ENCODE measurements around the gene HINFP. TPM values are rescaled to one million over a fixed set of nuclear protein-coding genes. Genes with fewer than 3 reads are reported as not detected.

The HINFP gene
- total RNA-seq, 2 donors from 2014 or later = 22.1 to 41.7 TPM

DNA sequence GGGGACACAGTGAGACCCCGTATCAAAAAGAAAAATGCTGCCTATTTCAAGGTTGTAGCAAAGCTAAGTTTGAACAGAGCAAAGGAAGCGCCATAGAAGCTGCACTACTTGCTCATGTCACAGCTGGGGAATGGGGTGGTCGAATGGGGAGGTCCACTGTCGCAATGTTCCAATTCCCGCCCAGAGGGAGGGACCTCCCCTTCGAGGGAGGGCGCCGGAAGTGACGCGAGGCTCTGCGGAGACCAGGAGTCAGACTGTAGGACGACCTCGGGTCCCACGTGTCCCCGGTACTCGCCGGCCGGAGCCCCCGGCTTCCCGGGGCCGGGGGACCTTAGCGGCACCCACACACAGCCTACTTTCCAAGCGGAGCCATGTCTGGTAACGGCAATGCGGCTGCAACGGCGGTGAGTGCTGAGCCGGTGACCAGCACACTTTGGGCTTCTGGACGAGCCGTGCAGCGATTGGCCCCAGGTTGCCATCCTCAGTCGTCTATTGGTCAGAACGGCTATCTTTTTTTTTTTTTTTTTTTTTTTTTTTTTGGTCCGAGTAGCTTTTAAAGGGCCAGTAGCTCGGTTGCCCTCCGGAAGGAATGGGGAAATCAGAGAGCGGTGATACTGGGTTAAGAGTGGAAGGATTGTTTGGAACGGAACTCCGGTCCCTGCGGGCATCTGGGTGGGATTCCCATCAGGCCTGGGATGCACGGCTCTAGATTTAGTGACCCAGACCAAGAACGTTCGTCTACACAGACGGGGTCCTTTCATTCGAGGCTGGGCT lies 36.5 kb upstream of the HINFP start, which contains the start of gene HMBS:
Gene HMBS (plus strand): TSS at position 219 of the 774 bp plus-strand sequence. CDS start 153 bp downstream, at position 372.
- TF ChIP-seq CTCF (IDR thresholded peaks at IDR 0.05) (no peak), POLR2AphosphoS5 (IDR thresholded peaks at IDR 0.05) (peak; percentile 80)
- Histone ChIP-seq H3K27me3 (replicated peaks; ENCODE audit: insufficient read depth) (no peaks in the 10 kb centered on the region), H3K4me3 (peak within 1 kb of the TSS; percentile 57 to 65), H3K36me3 (peaks cover 0 to 5% of the 10 kb centered on the region in 2 donors), H3K27ac (peak within 1 kb of the TSS; percentile 70 to 75), H3K4me1 (replicated peaks) (peaks cover 4% of the 10 kb centered on the region), H3K9me3 (no peaks in the 10 kb centered on the region)
- DNase-seq (ENCODE audit: low spot score) = peak; percentile 89
- 2% methylated on average over 45 of the region's 45 CpGs for WGBS
- intact Hi-C loops (cut with DNase I) = no loop called here

DNA sequence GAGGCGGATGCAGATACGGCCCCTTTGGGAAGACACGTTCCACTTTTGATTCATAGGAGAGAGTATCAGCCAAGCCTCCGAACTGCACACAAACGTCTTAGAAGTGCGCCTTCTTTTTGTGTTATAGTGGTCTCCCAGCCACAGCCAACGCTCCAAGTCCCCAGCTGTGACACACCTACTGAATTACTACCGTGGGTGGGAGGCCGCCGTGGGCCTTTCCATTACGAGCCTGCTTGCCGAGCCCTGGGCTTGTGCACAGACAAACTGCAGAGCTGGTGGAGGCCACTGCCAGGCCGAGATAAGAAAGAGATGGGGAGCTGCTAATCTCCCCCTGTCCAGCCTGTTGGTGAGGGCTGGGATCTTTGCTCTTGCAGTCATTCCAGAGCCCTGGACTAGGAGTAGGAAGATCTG lies 35.9 kb upstream of the HINFP start:
- Histone ChIP-seq H3K27me3 (replicated peaks; ENCODE audit: insufficient read depth) (no peaks in the 10 kb centered on the region), H3K36me3 (peaks cover 0 to 5% of the 10 kb centered on the region in 2 donors), H3K9me3 (no peaks in the 10 kb centered on the region), H3K4me3 (peak overlapping the region; percentile 57 to 65), H3K27ac (peak overlapping the region; percentile 70 to 75), H3K4me1 (replicated peaks) (peaks cover 4% of the 10 kb centered on the region)
- DNase-seq (ENCODE audit: low spot score) = no peak
- WGBS = 0% methylated on average over 13 of the region's 13 CpGs
- TF ChIP-seq POLR2A (IDR thresholded peaks at IDR 0.05) (no peak), CTCF (IDR thresholded peaks at IDR 0.05) (no peak), POLR2AphosphoS5 (IDR thresholded peaks at IDR 0.05) (no peak)
- intact Hi-C loops (cut with DNase I) = no loop called here

DNA sequence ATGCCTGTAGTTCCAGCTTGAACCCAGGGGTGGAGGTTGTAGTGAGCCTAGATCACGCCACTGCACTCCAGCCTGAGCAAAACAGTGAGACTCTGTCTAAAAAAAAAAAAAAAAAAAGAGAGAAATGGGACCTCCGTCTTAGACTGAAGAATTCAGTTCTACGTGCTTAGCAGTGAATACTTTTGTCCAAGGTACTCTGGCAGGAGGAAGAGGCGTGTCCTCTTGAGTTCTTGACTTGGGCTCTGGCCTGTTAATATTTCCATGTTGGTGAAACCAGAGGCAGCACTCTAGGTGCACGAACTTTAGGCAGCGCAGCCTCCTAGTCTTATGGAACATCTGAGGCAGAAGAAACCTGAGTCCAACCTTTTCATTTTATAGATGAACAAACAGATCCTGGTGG lies 34.3 kb upstream of the HINFP start:
- H3K9me3 ChIP-seq = no peaks in the 10 kb centered on the region
- intact Hi-C loops (cut with DNase I) = no loop called here
- TF ChIP-seq CTCF (IDR thresholded peaks at IDR 0.05) = no peak
- TF ChIP-seq POLR2A (IDR thresholded peaks at IDR 0.05) = no peak
- no peak for TF ChIP-seq POLR2AphosphoS5 (IDR thresholded peaks at IDR 0.05)
- no peaks in the 10 kb centered on the region for H3K36me3 ChIP-seq
- H3K4me3 ChIP-seq = no peak overlapping the region
- no peak overlapping the region for H3K27ac ChIP-seq
- no peak for DNase-seq (ENCODE audit: low spot score)
- no peaks in the 10 kb centered on the region for H3K27me3 ChIP-seq (replicated peaks; ENCODE audit: insufficient read depth)
- 85% methylated on average over 6 of the region's 6 CpGs for WGBS
- peaks cover 4% of the 10 kb centered on the region for H3K4me1 ChIP-seq (replicated peaks)

DNA sequence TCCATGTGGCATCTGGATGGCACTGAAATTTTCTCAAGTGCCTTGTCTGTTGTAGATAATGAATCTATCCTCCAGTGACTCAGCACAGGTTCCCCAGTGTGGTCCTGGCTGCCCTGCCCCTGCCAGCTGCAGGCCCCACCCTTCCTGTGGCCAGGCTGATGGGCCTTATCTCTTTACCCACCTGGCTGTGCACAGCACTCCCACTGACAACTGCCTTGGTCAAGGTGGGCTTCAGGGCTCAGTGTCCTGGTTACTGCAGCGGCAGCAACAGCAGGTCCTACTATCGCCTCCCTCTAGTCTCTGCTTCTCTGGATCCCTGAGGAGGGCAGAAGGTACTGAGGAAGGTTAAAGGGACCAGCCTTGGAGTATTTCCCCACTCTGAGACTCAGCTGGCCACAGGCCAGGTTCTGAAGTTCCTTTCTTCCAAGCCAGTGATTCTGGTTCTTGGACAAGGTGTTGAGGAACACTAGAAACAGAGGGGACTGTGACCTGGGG lies 33.6 kb upstream of the HINFP start:
- 94% methylated on average over 2 of the region's 2 CpGs for WGBS
- H3K36me3 ChIP-seq = no peaks in the 10 kb centered on the region
- no peaks in the 10 kb centered on the region for H3K9me3 ChIP-seq
- intact Hi-C loops (cut with DNase I) = no loop called here
- no peaks in the 10 kb centered on the region for H3K27me3 ChIP-seq (replicated peaks; ENCODE audit: insufficient read depth)
- H3K4me1 ChIP-seq (replicated peaks) = peaks cover 4% of the 10 kb centered on the region
- TF ChIP-seq POLR2A (IDR thresholded peaks at IDR 0.05) = no peak
- TF ChIP-seq CTCF (IDR thresholded peaks at IDR 0.05) = no peak
- TF ChIP-seq POLR2AphosphoS5 (IDR thresholded peaks at IDR 0.05) = no peak
- DNase-seq (ENCODE audit: low spot score) = no peak
- H3K4me3 ChIP-seq = no peak overlapping the region
- no peak overlapping the region for H3K27ac ChIP-seq

- TF ChIP-seq CTCF (IDR thresholded peaks at IDR 0.05) = no peak
- TF ChIP-seq POLR2A (IDR thresholded peaks at IDR 0.05) = no peak
- no peak for TF ChIP-seq POLR2AphosphoS5 (IDR thresholded peaks at IDR 0.05)
- no peak overlapping the region for H3K27ac ChIP-seq
- peaks cover 9% of the 10 kb centered on the region for H3K4me1 ChIP-seq (replicated peaks)
- H3K4me3 ChIP-seq = no peak overlapping the region
- WGBS = 95% methylated on average over 9 of the region's 9 CpGs
- H3K36me3 ChIP-seq = no peaks in the 10 kb centered on the region
- H3K9me3 ChIP-seq = no peaks in the 10 kb centered on the region
- intact Hi-C loops (cut with DNase I) = no loop called here
- no peak for DNase-seq (ENCODE audit: low spot score)
- H3K27me3 ChIP-seq (replicated peaks; ENCODE audit: insufficient read depth) = no peaks in the 10 kb centered on the region
These were observed 33.0 kb upstream of the HINFP start for GRCh38 chr11:119088406-119088805.

Measured in prostate gland (tissue), 2 donors.